GM12864 (cell line): ENCODE results near the gene WNT9A.

Experiments used
- DNase-seq: peaks from one replicate; pipeline ENCODE4 v3.0.0-alpha.2; 2011; ENCODE audit warnings: low read depth
- H3K4me3 ChIP-seq: 2 replicates; pipeline ENCODE4 v1.5.1; 2011; ENCODE audit warnings: mild to moderate bottlenecking, low read depth, low read length, control low read depth
- TF ChIP-seq, protein P1 (sequence below): IDR thresholded peaks from 2 replicates; pipeline ENCODE4 v1.5.1; 2011; ENCODE audit warnings: low read depth, mild to moderate bottlenecking, moderate library complexity, low read length, control low read depth, inconsistent platforms; ENCODE audit errors: missing control alignments

Gene WNT9A

DNA sequence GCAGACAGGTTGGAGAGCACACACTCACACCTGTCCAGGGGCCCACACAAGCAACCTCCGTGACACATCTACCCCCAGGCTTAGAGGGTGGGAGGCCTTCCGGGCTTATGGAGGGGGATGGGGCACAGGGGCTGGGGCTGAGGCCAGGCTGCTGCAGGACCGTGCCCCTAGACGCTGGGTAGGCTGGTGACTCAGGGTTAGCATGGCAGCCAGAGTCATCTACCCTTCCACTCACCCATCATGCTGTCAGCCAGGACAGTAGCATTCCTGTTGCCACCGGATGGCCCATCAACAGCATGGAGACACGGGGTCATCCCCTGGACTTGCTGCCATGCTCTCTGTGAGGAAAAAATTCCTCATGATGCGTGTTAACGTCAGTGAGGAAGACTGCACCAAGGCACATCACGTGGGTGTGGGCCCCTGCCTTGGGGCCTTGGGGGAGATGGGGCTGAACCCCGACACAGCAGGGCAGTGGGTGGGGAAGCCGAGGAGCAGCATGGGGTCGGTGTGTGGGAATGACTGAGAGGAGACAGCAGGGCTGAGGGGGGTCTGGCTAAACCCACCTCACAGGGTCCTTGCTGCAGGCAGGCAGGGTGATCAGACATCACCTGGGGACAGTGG is 52.8 kb downstream of the WNT9A start:
- TF ChIP-seq, protein P1, sequence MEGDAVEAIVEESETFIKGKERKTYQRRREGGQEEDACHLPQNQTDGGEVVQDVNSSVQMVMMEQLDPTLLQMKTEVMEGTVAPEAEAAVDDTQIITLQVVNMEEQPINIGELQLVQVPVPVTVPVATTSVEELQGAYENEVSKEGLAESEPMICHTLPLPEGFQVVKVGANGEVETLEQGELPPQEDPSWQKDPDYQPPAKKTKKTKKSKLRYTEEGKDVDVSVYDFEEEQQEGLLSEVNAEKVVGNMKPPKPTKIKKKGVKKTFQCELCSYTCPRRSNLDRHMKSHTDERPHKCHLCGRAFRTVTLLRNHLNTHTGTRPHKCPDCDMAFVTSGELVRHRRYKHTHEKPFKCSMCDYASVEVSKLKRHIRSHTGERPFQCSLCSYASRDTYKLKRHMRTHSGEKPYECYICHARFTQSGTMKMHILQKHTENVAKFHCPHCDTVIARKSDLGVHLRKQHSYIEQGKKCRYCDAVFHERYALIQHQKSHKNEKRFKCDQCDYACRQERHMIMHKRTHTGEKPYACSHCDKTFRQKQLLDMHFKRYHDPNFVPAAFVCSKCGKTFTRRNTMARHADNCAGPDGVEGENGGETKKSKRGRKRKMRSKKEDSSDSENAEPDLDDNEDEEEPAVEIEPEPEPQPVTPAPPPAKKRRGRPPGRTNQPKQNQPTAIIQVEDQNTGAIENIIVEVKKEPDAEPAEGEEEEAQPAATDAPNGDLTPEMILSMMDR = no peak
- DNase-seq = no peak

DNA sequence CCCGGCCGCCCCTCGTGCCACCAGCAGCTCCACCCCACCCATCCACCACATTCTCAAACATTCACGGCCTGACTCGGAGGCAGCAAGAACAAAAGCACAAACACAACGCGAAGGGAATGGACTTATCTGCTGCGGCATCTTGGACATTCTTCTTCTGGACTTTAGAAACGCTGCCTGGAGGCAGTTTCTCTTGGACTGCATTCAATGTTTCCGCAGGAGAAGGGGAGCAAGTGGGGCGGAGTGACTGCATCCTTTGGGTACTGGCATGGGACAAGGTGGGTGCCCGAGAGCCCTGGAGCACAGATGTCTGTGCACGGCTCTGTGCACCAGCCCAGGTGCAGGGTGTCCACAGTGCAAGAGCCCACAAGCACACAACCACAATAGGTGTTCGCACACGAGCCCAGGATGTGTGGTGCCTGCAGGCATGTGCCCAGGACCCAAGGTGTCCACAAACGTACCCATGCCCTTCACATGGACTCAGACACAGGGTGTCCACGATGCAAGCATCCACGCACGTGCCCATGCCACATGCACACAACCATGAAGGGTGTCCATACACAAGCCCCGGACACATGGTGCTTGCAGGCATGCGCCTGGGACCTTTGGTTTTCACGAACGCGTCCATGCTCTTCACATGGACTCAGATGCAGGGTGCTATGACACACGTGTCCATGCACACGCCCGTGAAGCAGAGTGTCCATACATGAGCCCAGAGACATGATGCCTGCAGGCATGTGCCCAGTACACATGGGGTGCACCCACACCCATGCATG is 53.6 kb downstream of the WNT9A start:
- TF ChIP-seq, protein P1 = no peak
- DNase-seq = no peak
- H3K4me3 ChIP-seq = no peak overlapping the region

More for the DNA sequence above, 52.8 kb downstream of the WNT9A start:
- H3K4me3 ChIP-seq = no peak overlapping the region

DNA sequence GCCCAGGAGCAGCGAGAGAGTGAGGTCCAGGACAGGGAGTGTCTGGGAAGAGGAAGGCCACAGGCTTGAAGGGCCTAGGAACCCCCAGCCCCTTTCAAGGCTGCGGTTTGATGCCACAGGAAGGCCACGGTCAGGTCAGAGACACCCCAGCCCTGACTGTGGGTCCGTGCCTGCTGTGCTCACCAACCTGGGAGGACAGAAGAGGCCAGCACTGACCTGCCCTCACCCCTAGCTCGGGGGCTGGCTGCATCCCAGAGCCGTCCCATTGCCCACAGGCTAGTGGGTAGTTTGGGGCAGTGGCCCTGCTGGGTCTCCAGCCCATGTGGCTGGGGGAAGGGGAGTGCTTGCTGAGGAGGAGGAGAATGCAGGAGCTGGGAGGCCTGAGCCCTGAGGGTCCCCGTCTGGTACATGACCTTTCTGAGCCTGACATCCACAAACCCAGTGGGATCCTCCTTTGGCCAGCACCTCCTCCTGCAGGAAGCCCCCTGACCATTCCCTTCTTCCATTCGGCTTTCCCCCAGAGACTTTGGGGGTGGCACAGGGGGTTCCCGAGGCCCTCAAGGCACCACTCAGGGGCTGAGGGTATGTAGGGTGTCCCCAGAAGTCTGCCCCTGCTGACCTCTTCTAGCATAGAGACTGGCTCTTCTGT is 54.3 kb downstream of the WNT9A start:
- TF ChIP-seq, protein P1 = no peak
- DNase-seq = no peak

DNA sequence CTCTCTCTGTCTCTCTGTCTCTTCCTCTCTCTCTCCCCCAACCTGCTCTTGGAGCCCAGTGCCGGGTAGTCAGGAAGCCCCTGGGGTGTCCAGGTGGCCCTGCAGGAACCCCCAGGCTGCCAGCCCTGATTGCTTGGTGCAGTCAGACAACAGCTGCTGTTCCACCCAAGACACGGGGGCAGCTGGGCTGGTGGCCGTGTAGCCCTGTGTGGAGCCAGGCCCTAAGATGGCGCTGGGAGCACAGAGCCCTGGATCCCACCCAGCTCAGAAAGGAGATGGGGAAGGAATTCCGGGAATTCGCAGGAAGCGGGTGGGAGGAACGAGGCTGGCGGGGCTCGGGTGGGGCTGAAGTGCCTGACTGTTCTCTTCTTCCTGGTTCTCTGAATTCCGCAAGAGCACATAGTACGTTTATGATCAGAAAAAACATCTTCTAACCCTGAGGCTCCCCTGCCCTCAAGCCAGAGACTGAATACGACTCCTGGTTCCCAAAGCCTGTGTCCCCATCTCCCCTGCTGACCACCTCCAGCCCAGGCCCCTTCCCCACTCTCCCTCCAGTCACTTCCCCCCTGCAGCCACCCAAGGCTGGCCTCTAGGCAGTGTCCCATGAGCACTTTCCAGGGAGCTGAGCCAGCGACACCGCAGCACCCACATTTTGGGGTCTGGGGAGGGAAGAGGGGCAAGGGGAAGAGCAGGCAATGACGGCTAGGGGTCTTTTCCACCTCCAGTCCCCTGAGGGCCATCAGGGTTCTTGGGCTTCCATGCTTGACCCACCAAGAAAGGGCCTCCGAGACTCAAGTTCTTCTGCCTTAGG is 55.0 kb downstream of the WNT9A start:
- TF ChIP-seq, protein P1 = no peak
- DNase-seq = no peak
- H3K4me3 ChIP-seq = no peak overlapping the region

More for the DNA sequence above, 54.3 kb downstream of the WNT9A start:
- H3K4me3 ChIP-seq = no peak overlapping the region

DNA sequence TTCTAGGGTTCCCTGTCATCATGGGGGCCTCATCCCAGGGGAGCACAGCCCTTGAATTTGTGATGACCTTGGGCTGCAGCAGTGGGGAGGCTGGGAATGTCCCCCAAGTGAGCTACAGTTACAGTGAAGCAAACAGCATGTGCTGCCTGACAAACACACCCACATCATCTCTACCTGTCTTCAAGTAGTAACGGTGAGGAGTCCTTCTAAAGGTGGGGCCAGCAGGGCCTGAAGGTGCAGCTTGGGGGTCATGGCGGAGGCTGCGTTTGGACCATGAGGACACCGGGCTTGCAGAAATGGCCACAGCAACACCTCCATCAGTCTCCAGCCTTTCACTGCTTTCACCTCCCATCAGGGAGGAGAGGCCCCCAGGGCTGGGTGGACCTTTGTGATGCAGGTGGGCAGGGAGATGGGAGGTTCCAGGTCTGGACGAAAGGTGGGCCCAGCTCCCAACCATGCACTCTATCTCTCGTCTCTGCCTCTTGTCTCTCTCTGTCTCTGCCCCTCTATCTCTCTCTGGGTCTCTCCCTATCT is 55.7 kb downstream of the WNT9A start:
- no peak for DNase-seq
- TF ChIP-seq, protein P1 = no peak
- H3K4me3 ChIP-seq = no peak overlapping the region

DNA sequence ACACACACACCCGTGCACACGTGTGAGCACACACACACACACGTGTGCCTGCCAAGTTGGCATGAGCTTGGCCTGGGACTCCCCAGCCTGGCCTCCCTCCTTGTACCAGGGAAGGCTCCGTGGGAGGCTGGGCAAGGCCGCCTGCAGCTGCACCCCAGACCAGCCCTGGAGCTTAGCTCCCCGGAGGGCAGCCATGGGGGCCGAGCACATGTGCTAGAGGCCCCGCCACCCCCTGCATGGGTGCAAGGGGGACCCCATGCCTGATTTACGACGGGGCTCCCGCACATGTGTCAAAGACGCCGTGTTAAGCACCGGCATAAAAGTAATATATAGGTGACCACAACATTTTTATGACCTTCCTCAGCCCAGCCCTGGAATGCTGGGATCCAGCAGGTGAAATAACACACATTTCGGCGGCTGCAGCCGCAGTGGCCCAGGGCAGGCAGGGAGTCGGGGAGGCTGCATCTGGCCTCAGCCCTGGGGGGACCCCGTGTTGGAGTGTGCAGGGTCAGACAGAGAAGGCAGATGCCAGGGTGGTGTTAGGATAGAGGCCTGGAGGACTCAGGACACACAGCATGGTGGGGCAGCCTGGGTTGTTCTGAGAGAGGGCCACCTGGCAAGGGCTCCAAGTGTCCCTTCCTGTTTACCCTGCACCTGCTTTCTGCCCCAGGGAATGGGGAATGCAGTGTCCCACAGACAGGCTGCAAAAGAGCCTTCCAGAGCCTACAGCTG is 56.3 kb downstream of the WNT9A start:
- DNase-seq = no peak
- TF ChIP-seq, protein P1 = no peak
- no peak overlapping the region for H3K4me3 ChIP-seq
